Iris pigment epithelial cell (primary cell): ENCODE data around the gene LGALS9C.
"Not testable (repeated sequence)": the region's sequence is repeated elsewhere in the genome, so short reads cannot be mapped to it uniquely, and the experiment has no call there.

ENCODE experiments used
- DNase-seq: peaks from one replicate; pipeline ENCODE4 v3.0.0-alpha.2; 2011; ENCODE audit warnings: low read depth

Gene LGALS9C

GRCh38 chr17:18476508-18477308, at the start of gene LGALS9C:
Gene LGALS9C (plus strand): TSS chr17:18476789. CDS start chr17:18476855, 66 bp downstream.
- DNase-seq: not testable (repeated sequence)

- DNase-seq: not testable (repeated sequence)
Observed at GRCh38 chr17:18432206-18432605, 44.4 kb upstream of the LGALS9C start.

- DNase-seq: not testable (repeated sequence)
Observed at GRCh38 chr17:18439465-18439870, 37.1 kb upstream of the LGALS9C start.

- not testable (repeated sequence) for DNase-seq
Observed at GRCh38 chr17:18442093-18442492, 34.5 kb upstream of the LGALS9C start.

GRCh38 chr17:18442532-18442931, 34.1 kb upstream of the LGALS9C start:
- DNase-seq: not testable (repeated sequence)

GRCh38 chr17:18447476-18448205, 28.9 kb upstream of the LGALS9C start:
- not testable (repeated sequence) for DNase-seq

GRCh38 chr17:18448311-18448710, 28.3 kb upstream of the LGALS9C start:
- DNase-seq: not testable (repeated sequence)

GRCh38 chr17:18449833-18450232, 26.8 kb upstream of the LGALS9C start:
- DNase-seq: not testable (repeated sequence)

- not testable (repeated sequence) for DNase-seq
Observed at GRCh38 chr17:18450998-18451397, 25.6 kb upstream of the LGALS9C start.

- DNase-seq: not testable (repeated sequence)
Observed at GRCh38 chr17:18451969-18452368, 24.6 kb upstream of the LGALS9C start.

GRCh38 chr17:18459035-18459434, 17.6 kb upstream of the LGALS9C start:
- DNase-seq: peak; percentile 66

- DNase-seq: not testable (repeated sequence)
Observed at GRCh38 chr17:18463831-18464502, 12.6 kb upstream of the LGALS9C start.

GRCh38 chr17:18466250-18466983, 10.2 kb upstream of the LGALS9C start:
- not testable (repeated sequence) for DNase-seq

GRCh38 chr17:18467001-18467400, 9.6 kb upstream of the LGALS9C start:
- DNase-seq: not testable (repeated sequence)

- not testable (repeated sequence) for DNase-seq
Observed at GRCh38 chr17:18468472-18469171, 8.0 kb upstream of the LGALS9C start.

- DNase-seq: not testable (repeated sequence)
Observed at GRCh38 chr17:18469837-18470236, 6.8 kb upstream of the LGALS9C start.

- DNase-seq: not testable (repeated sequence)
Observed at GRCh38 chr17:18470345-18470930, 6.2 kb upstream of the LGALS9C start.

GRCh38 chr17:18473967-18474366, 2.6 kb upstream of the LGALS9C start:
- DNase-seq: not testable (repeated sequence)

- DNase-seq: not testable (repeated sequence)
Observed at GRCh38 chr17:18474754-18475153, 1.8 kb upstream of the LGALS9C start.

- DNase-seq: not testable (repeated sequence)
Observed at GRCh38 chr17:18477367-18477766, 778 bp downstream of the LGALS9C start.

- not testable (repeated sequence) for DNase-seq
Observed at GRCh38 chr17:18478362-18478761, 1.8 kb downstream of the LGALS9C start.
